ENCODE results near the gene NR6A1. TPM values are rescaled to one million over a fixed set of nuclear protein-coding genes. Genes with fewer than 3 reads are reported as not detected.

NR6A1 gene
- total and polyA plus RNA-seq, 2 experiments from 2014 or later = 44.2 to 139 TPM

GRCh38 chr9:124555043-124555442 is 216.1 kb downstream of the NR6A1 start (continued):
- TF ChIP-seq, protein P1, sequence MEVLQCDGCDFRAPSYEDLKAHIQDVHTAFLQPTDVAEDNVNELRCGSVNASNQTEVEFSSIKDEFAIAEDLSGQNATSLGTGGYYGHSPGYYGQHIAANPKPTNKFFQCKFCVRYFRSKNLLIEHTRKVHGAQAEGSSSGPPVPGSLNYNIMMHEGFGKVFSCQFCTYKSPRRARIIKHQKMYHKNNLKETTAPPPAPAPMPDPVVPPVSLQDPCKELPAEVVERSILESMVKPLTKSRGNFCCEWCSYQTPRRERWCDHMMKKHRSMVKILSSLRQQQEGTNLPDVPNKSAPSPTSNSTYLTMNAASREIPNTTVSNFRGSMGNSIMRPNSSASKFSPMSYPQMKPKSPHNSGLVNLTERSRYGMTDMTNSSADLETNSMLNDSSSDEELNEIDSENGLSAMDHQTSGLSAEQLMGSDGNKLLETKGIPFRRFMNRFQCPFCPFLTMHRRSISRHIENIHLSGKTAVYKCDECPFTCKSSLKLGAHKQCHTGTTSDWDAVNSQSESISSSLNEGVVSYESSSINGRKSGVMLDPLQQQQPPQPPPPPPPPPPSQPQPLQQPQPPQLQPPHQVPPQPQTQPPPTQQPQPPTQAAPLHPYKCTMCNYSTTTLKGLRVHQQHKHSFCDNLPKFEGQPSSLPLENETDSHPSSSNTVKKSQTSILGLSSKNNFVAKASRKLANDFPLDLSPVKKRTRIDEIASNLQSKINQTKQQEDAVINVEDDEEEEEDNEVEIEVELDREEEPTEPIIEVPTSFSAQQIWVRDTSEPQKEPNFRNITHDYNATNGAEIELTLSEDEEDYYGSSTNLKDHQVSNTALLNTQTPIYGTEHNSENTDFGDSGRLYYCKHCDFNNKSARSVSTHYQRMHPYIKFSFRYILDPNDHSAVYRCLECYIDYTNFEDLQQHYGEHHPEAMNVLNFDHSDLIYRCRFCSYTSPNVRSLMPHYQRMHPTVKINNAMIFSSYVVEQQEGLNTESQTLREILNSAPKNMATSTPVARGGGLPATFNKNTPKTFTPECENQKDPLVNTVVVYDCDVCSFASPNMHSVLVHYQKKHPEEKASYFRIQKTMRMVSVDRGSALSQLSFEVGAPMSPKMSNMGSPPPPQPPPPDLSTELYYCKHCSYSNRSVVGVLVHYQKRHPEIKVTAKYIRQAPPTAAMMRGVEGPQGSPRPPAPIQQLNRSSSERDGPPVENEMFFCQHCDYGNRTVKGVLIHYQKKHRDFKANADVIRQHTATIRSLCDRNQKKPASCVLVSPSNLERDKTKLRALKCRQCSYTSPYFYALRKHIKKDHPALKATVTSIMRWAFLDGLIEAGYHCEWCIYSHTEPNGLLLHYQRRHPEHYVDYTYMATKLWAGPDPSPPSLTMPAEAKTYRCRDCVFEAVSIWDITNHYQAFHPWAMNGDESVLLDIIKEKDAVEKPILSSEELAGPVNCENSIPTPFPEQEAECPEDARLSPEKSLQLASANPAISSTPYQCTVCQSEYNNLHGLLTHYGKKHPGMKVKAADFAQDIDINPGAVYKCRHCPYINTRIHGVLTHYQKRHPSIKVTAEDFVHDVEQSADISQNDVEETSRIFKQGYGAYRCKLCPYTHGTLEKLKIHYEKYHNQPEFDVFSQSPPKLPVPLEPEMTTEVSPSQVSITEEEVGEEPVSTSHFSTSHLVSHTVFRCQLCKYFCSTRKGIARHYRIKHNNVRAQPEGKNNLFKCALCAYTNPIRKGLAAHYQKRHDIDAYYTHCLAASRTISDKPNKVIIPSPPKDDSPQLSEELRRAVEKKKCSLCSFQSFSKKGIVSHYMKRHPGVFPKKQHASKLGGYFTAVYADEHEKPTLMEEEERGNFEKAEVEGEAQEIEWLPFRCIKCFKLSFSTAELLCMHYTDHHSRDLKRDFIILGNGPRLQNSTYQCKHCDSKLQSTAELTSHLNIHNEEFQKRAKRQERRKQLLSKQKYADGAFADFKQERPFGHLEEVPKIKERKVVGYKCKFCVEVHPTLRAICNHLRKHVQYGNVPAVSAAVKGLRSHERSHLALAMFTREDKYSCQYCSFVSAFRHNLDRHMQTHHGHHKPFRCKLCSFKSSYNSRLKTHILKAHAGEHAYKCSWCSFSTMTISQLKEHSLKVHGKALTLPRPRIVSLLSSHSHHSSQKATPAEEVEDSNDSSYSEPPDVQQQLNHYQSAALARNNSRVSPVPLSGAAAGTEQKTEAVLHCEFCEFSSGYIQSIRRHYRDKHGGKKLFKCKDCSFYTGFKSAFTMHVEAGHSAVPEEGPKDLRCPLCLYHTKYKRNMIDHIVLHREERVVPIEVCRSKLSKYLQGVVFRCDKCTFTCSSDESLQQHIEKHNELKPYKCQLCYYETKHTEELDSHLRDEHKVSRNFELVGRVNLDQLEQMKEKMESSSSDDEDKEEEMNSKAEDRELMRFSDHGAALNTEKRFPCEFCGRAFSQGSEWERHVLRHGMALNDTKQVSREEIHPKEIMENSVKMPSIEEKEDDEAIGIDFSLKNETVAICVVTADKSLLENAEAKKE (CRISPR knock-in tag; IDR thresholded peaks at IDR 0.05) = no peak
- TF ChIP-seq, protein P2, sequence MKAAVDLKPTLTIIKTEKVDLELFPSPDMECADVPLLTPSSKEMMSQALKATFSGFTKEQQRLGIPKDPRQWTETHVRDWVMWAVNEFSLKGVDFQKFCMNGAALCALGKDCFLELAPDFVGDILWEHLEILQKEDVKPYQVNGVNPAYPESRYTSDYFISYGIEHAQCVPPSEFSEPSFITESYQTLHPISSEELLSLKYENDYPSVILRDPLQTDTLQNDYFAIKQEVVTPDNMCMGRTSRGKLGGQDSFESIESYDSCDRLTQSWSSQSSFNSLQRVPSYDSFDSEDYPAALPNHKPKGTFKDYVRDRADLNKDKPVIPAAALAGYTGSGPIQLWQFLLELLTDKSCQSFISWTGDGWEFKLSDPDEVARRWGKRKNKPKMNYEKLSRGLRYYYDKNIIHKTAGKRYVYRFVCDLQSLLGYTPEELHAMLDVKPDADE (IDR thresholded peaks at IDR 0.05) = no peak
- TF ChIP-seq POLR2AphosphoS5 (IDR thresholded peaks at IDR 0.05; ENCODE audit: low read depth) (no peak), JUNB (IDR thresholded peaks at IDR 0.05; ENCODE audit: unreplicated experiment) (no peak)

DNA sequence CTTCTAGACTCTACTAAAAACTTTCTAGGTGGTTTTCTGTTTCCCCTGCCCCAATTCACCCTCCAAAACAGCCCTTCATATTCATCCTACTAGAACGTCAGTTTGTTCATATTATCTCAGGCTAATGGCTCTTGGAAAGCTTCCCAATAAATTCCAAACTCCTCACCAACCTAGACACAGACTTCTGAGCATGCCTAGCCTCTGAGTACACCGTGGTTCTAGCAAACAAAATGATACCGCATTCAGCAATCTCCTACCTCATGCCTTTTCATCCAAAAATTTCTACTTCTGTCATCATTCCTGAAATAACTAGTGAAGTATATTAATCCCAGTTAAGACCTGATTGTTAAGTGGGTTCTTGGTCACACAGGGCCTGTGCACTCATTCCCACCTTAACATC is 217.4 kb downstream of the NR6A1 start:
- H3K4me1 Mint-ChIP-seq = peaks cover 26% of the 10 kb centered on the region
- DNase-seq (ENCODE audit: low spot score) = no peak
- no peaks in the 10 kb centered on the region for H3K36me3 ChIP-seq (ENCODE audit: insufficient read depth)
- no peaks in the 10 kb centered on the region for H3K27me3 ChIP-seq (ENCODE audit: insufficient read depth)
- peaks cover 24% of the 10 kb centered on the region for H3K79me2 ChIP-seq (replicated peaks; ENCODE audit: insufficient read depth)
- no peaks in the 10 kb centered on the region for H4K20me1 ChIP-seq (replicated peaks; ENCODE audit: insufficient read depth)
- no peaks in the 10 kb centered on the region for H3K27me3 Mint-ChIP-seq (ENCODE audit: insufficient read depth, low read depth, poor library complexity)
- H3K4me1 ChIP-seq (ENCODE audit: insufficient read depth) = peaks cover 17% of the 10 kb centered on the region; the same call in 1 of the 2 replicates
- no peak overlapping the region for H3K4me3 Mint-ChIP-seq
- ATAC-seq = no peak
- no peak overlapping the region for H3K27ac ChIP-seq (ENCODE audit: low read depth)
- H3F3A ChIP-seq (replicated peaks; ENCODE audit: low read depth) = no peaks in the 10 kb centered on the region
- H3K27ac Mint-ChIP-seq = no peak overlapping the region
- no peaks in the 10 kb centered on the region for H3K9me2 ChIP-seq (ENCODE audit: insufficient read depth)
- no peak overlapping the region for H2AFZ ChIP-seq
- H3K36me3 Mint-ChIP-seq (ENCODE audit: low read depth) = peaks cover 12% of the 10 kb centered on the region; the same call in 1 of the 3 replicates
- H3K4me3 ChIP-seq = no peak overlapping the region
- no peaks in the 10 kb centered on the region for H3K9me3 Mint-ChIP-seq
- H3K4me2 ChIP-seq = no peak overlapping the region
- TF ChIP-seq, protein P1 (CRISPR knock-in tag; IDR thresholded peaks at IDR 0.05) = no peak
- TF ChIP-seq STAT1 (IDR thresholded peaks at IDR 0.05; ENCODE audit: unreplicated experiment) (no peak), EZH2 (IDR thresholded peaks at IDR 0.05; ENCODE audit: low read depth, unreplicated experiment) (no peak), ZNF331 (CRISPR knock-in tag; IDR thresholded peaks at IDR 0.05; ENCODE audit: low read depth) (no peak)
